H9 (cell line): ENCODE results near the gene MANSC4. TPM values are rescaled to one million over a fixed set of nuclear protein-coding genes. Genes with fewer than 3 reads are reported as not detected.
A peak's percentile ranks its signal among the peaks of the same experiment; 100 is the strongest.

Experiments used
- DNase-seq: peaks from one replicate; pipeline ENCODE4 v3.0.0-alpha.2; 2017
- H2AFZ ChIP-seq: one replicate; pipeline ENCODE4 v1.6.1; 2013; ENCODE audit warnings: mild to moderate bottlenecking, low read length, control low read depth, moderate library complexity
- H2AK5ac ChIP-seq: 2 replicates; pipeline ENCODE4 v1.6.1; 2013; ENCODE audit warnings: low read length, control low read depth, mixed read lengths; ENCODE audit not compliant: insufficient read length
- H2BK120ac ChIP-seq: one replicate; pipeline ENCODE4 v1.6.1; 2013; ENCODE audit warnings: low read depth, mild to moderate bottlenecking, low read length, control low read depth, inconsistent platforms; ENCODE audit not compliant: poor library complexity, severe bottlenecking
- H2BK12ac ChIP-seq: 2 replicates; pipeline ENCODE4 v1.6.1; 2013; ENCODE audit warnings: low read length, control low read depth, mixed read lengths, low read depth; ENCODE audit not compliant: insufficient read length
- H2BK15ac ChIP-seq: 2 replicates; pipeline ENCODE4 v1.6.1; 2013; ENCODE audit warnings: low read depth, low read length, control low read depth
- H2BK20ac ChIP-seq: one replicate; pipeline ENCODE4 v1.6.1; 2013; ENCODE audit warnings: low read depth, mild to moderate bottlenecking, low read length, control low read depth, inconsistent platforms; ENCODE audit not compliant: poor library complexity, severe bottlenecking
- H2BK5ac ChIP-seq: 2 replicates; pipeline ENCODE4 v1.6.1; 2013; ENCODE audit warnings: low read length, control low read depth, mixed read lengths; ENCODE audit not compliant: insufficient read length
- H3K14ac ChIP-seq: 2 replicates; pipeline ENCODE4 v1.6.1; 2013; ENCODE audit warnings: low read length, control low read depth; ENCODE audit not compliant: insufficient read depth
- H3K18ac ChIP-seq: 2 replicates; pipeline ENCODE4 v1.6.1; 2013; ENCODE audit warnings: low read depth, mild to moderate bottlenecking, mixed read lengths, low read length, control low read depth; ENCODE audit not compliant: insufficient read length
- H3K23ac ChIP-seq: 2 replicates; pipeline ENCODE4 v1.6.1; 2013; ENCODE audit warnings: low read length, control low read depth, mixed read lengths, low read depth; ENCODE audit not compliant: insufficient read length
- H3K23me2 ChIP-seq: 2 replicates; pipeline ENCODE4 v1.6.1; 2013; ENCODE audit warnings: low read depth, mild to moderate bottlenecking, mixed read lengths, low read length, control low read depth; ENCODE audit not compliant: insufficient read length, poor library complexity, severe bottlenecking
- H3K27ac ChIP-seq: 2 replicates; pipeline ENCODE4 v1.5.1; 2013; ENCODE audit warnings: low read length, control low read depth, mixed read lengths, low read depth; ENCODE audit not compliant: insufficient read length
- H3K27me3 ChIP-seq: 2 replicates; pipeline ENCODE4 v1.6.1; 2013; ENCODE audit warnings: low read length, control low read depth, inconsistent platforms; ENCODE audit not compliant: insufficient read depth
- H3K4ac ChIP-seq: 2 replicates; pipeline ENCODE4 v1.6.1; 2013; ENCODE audit warnings: low read depth, mild to moderate bottlenecking, control low read depth, inconsistent platforms, low read length, moderate library complexity
- H3K4me1 ChIP-seq: 2 replicates; pipeline ENCODE4 v1.6.1; 2013; ENCODE audit warnings: low read length, control low read depth, inconsistent platforms; ENCODE audit not compliant: insufficient read depth
- H3K4me2 ChIP-seq: 2 replicates; pipeline ENCODE4 v1.6.1; 2013; ENCODE audit warnings: low read length, control low read depth, mixed read lengths; ENCODE audit not compliant: insufficient read length, insufficient read depth
- H3K56ac ChIP-seq: 2 replicates; pipeline ENCODE4 v1.6.1; 2013; ENCODE audit warnings: low read depth, mild to moderate bottlenecking, mixed read lengths, low read length, control low read depth; ENCODE audit not compliant: insufficient read length
- H3K79me1 ChIP-seq: 2 replicates; pipeline ENCODE4 v1.6.1; 2013; ENCODE audit warnings: low read depth, mild to moderate bottlenecking, moderate library complexity, low read length, control low read depth, inconsistent platforms; ENCODE audit not compliant: insufficient read depth, poor library complexity, severe bottlenecking
- H3K79me2 ChIP-seq: 2 replicates; pipeline ENCODE4 v1.6.1; 2013; ENCODE audit warnings: low read length, control low read depth, inconsistent platforms; ENCODE audit not compliant: insufficient read depth
- H3K9ac ChIP-seq: 2 replicates; pipeline ENCODE4 v1.6.1; 2013; ENCODE audit warnings: low read length, control low read depth, mixed read lengths; ENCODE audit not compliant: insufficient read length; ENCODE audit errors: extremely low read depth
- H3K9me3 ChIP-seq: one replicate; pipeline ENCODE4 v1.6.1; 2013; ENCODE audit warnings: low read depth, low read length, inconsistent platforms; ENCODE audit not compliant: control insufficient read depth
- H3T11ph ChIP-seq: one replicate; pipeline ENCODE4 v1.6.1; 2013; ENCODE audit warnings: mild to moderate bottlenecking, low read length, control low read depth, inconsistent platforms
- H4K20me1 ChIP-seq: one replicate; pipeline ENCODE4 v1.6.1; 2013; ENCODE audit not compliant: control insufficient read depth, insufficient read length, insufficient read depth
- H4K5ac ChIP-seq: 2 replicates; pipeline ENCODE4 v1.6.1; 2013; ENCODE audit warnings: low read depth, mild to moderate bottlenecking, mixed read lengths, low read length, control low read depth; ENCODE audit not compliant: insufficient read length
- H4K8ac ChIP-seq: replicated peaks from 2 replicates; pipeline ENCODE4 v1.6.1; 2013; ENCODE audit warnings: low read length, control low read depth, mixed read lengths, low read depth; ENCODE audit not compliant: insufficient read length
- H4K91ac ChIP-seq: 2 replicates; pipeline ENCODE4 v1.6.1; 2013; ENCODE audit warnings: low read depth, mild to moderate bottlenecking, moderate library complexity, mixed read lengths, low read length, control low read depth; ENCODE audit not compliant: insufficient read length
- H3K27ac Mint-ChIP-seq, 3 experiments: 2 replicates in 2 of 3; 3 replicates in 1 of 3; pipeline ENCODE4 v1.8.0; 2020 to 2021; ENCODE audit warnings: mixed read lengths in 3 of 3, mild to moderate bottlenecking in 1 of 3, moderate library complexity in 1 of 3
- H3K27me3 Mint-ChIP-seq: 2 replicates; pipeline ENCODE4 v1.8.0; 2021; ENCODE audit warnings: low read depth, mild to moderate bottlenecking, moderate library complexity, mixed read lengths
- H3K36me3 Mint-ChIP-seq, 3 experiments: 2 replicates in 2 of 3; 3 replicates in 1 of 3; pipeline ENCODE4 v1.8.0; 2020 to 2021; ENCODE audit warnings: low read depth in 3 of 3, mixed read lengths in 3 of 3; ENCODE audit not compliant: insufficient read depth in 1 of 3
- H3K4me1 Mint-ChIP-seq, 2 experiments: 2 replicates each; pipeline ENCODE4 v1.8.0; 2020; ENCODE audit warnings: mixed read lengths in 2 of 2
- H3K4me3 Mint-ChIP-seq, 2 experiments: 2 replicates in 1 of 2; 3 replicates in 1 of 2; pipeline ENCODE4 v1.8.0; 2020 to 2021; ENCODE audit warnings: mild to moderate bottlenecking in 2 of 2, mixed read lengths in 2 of 2, moderate library complexity in 1 of 2
- H3K9me3 Mint-ChIP-seq, 2 experiments: 2 replicates in 1 of 2; 3 replicates in 1 of 2; pipeline ENCODE4 v1.8.0; 2020; ENCODE audit warnings: mild to moderate bottlenecking in 2 of 2, mixed read lengths in 2 of 2, moderate library complexity in 1 of 2
- WGBS: extraction: QIAGEN DNeasy Blood & Tissue Kit; methylation state at CpG from one replicate; pipeline ENCODE4 v1.1.7; 2013; ENCODE audit warnings: missing lambda C conversion rate, low lambda C conversion rate, mixed read lengths; ENCODE audit not compliant: insufficient read length; ENCODE audit errors: extremely low coverage; 5-methylcytosine and 5-hydroxymethylcytosine counted together
- total RNA-seq: library from RNA; stranded (reverse); gene quantifications from 2 replicates; pipeline ENCODE4 v1.2.1, GENCODE V29; 2021
- TF ChIP-seq, protein P1 (sequence below): fragments of 200-600 bp; sonication (generic); conservative IDR thresholded peaks from 3 replicates; pipeline ENCODE4 v1.8.0; 2021; ENCODE audit warnings: antibody characterized with exemption, mild to moderate bottlenecking

MANSC4 gene
- total RNA-seq, 1 experiment from 2014 or later = not detected

- Histone ChIP-seq H2AK5ac (no peak overlapping the region), H3K27ac (no peak overlapping the region), H2BK120ac (no peak overlapping the region), H3K9me3 (no peaks in the 10 kb centered on the region), H2AFZ (no peak overlapping the region), H3K23ac (no peak overlapping the region), H3K14ac (no peak overlapping the region), H3K18ac (no peak overlapping the region), H3K79me2 (peaks cover 6% of the 10 kb centered on the region; the same call in 1 of the 2 replicates), H4K20me1 (no peaks in the 10 kb centered on the region), H2BK15ac (no peak overlapping the region), H3K23me2 (peaks cover 11% of the 10 kb centered on the region), H3K4ac (no peak overlapping the region), H3K4me1 (peaks cover 3% of the 10 kb centered on the region; the same call in 1 of the 2 replicates), H3K27me3 (no peaks in the 10 kb centered on the region), H2BK20ac (no peak overlapping the region), H2BK12ac (no peak overlapping the region), H4K8ac (no peak overlapping the region), H3K56ac (no peak overlapping the region), H3K4me2 (no peak overlapping the region), H3K79me1 (no peaks in the 10 kb centered on the region), H3T11ph (no peak overlapping the region), H4K91ac (no peak overlapping the region), H3K9ac (no peak overlapping the region), H2BK5ac (no peak overlapping the region), H4K5ac (no peak overlapping the region)
- H3K27me3 Mint-ChIP-seq = no peaks in the 10 kb centered on the region; the same call in 1 of the 2 replicates
- TF ChIP-seq, protein P1, sequence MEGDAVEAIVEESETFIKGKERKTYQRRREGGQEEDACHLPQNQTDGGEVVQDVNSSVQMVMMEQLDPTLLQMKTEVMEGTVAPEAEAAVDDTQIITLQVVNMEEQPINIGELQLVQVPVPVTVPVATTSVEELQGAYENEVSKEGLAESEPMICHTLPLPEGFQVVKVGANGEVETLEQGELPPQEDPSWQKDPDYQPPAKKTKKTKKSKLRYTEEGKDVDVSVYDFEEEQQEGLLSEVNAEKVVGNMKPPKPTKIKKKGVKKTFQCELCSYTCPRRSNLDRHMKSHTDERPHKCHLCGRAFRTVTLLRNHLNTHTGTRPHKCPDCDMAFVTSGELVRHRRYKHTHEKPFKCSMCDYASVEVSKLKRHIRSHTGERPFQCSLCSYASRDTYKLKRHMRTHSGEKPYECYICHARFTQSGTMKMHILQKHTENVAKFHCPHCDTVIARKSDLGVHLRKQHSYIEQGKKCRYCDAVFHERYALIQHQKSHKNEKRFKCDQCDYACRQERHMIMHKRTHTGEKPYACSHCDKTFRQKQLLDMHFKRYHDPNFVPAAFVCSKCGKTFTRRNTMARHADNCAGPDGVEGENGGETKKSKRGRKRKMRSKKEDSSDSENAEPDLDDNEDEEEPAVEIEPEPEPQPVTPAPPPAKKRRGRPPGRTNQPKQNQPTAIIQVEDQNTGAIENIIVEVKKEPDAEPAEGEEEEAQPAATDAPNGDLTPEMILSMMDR = no peak
- DNase-seq = no peak
- H3K36me3 Mint-ChIP-seq = peaks cover 0 to 15% (median 4%) of the 10 kb centered on the region in 3 experiments; a peak in 6 of 7 replicates
- no peak overlapping the region for H3K27ac Mint-ChIP-seq
- H3K9me3 Mint-ChIP-seq = no peaks in the 10 kb centered on the region
- H3K4me3 Mint-ChIP-seq = peak overlapping the region; percentile 29 to 43; a peak in 3 of 5 replicates
- WGBS = no CpG with 5 or more reads among the region's 1 CpG
- peaks cover 32 to 33% of the 10 kb centered on the region in 2 experiments for H3K4me1 Mint-ChIP-seq
These were observed 1.8 kb downstream of the MANSC4 start for GRCh38 chr12:27778206-27778605.
